A549 treated with RU486 at 1 μM for 4 hours (cell line): ENCODE data around the gene PARD6A. TPM values are rescaled to one million over a fixed set of nuclear protein-coding genes. Genes with fewer than 3 reads are reported as not detected.

Experiments used
- total RNA-seq: library from RNA; stranded (reverse); fragments of 200-300 nt; extraction: Qiagen RNA extraction; gene quantifications from 5 replicates; pipeline ENCODE4 v1.2.3, GENCODE V29; 2022; ENCODE audit warnings: low read depth

PARD6A gene
- total RNA-seq, result 1.2 to 2.1 TPM (median 1.7 TPM) in 5 replicates

GRCh38 chr16:67660564-67661028 lies at the start of gene PARD6A:
PARD6A (plus strand) TSS chr16:67660960; CDS start chr16:67661039, 79 bp downstream.

GRCh38 chr16:67659675-67660563 lies 841 bp upstream of the PARD6A start, which contains the start of gene ACD:
ACD (minus strand) TSS chr16:67660260; CDS start chr16:67660220, 40 bp downstream.

DNA sequence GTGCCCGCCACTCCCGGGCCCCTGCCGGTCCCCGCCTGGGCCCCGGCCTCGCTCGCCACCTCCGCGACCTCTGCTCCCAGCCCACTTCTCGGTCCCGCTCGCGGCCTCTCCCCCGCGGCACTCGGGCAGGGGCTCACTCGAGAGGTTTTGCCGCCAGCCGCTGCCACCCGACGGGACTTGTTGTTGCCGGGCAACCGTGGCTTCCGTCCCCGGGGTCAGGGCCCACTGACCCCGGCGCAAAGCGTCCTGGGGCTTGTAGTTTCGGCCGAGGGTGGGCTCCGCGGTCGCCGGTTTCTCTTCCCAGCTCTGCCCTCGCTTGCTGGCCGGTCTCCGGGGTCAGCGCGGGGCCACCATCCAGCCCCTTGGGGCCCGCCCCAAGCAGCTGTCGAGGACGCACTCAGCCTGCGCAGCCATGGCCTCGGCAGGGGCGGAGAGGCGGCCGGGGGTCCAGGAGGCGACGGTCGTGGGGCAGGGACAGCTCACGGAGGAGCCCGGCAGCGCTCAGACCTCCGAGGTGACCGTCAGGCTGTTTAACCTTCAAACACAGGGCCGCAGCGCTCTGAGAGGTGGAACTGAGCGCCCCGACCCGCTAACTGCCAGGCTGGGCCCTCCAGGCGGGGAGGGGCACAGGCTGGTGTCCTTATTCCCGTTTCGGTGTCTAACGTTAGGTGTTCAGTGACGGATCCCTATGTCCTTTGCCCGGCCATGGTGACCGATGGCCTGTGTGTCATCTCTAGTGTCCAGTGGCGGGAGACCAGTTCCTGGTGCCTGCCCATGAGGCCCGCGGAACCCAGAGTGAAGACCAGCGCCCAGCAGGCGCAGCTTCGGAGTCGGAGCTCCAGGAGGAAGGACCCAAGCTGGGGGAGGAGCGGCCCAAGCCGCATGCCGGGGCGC lies 6.0 kb downstream of the PARD6A start, which contains the start of the genes C16orf86 and ENKD1:
Gene C16orf86 (plus strand): TSS at position 256 of the 894 bp plus-strand sequence. CDS start 157 bp downstream, at position 413.
Gene ENKD1 (minus strand): TSS at position 192 of the 894 bp plus-strand sequence. CDS start 308 bp downstream, outside the sequence.

Other genes with a start within 250 kb of the PARD6A start
- gene ZDHHC1, start 244.5 kb upstream of the PARD6A start, total RNA-seq, result 5.3 to 7.6 TPM (median 6.5 TPM) in 5 replicates
- gene HSD11B2, start 229.8 kb upstream of the PARD6A start, total RNA-seq, result 1.2 to 1.8 TPM (median 1.7 TPM) in 5 replicates
- 96.3 to 122 TPM (median 110 TPM) in 5 replicates for gene ATP6V0D1, start 179.8 kb upstream of the PARD6A start, total RNA-seq
- not detected in 5 replicates for gene AGRP, start 177.4 kb upstream of the PARD6A start, total RNA-seq
- 33.1 to 44.1 TPM (median 37.1 TPM) in 5 replicates for gene RIPOR1, start 132.1 kb upstream of the PARD6A start, total RNA-seq
- 28.6 to 39.1 TPM (median 38.0 TPM) in 5 replicates for gene CTCF, start 98.4 kb upstream of the PARD6A start, total RNA-seq
- gene CARMIL2, start 15.8 kb upstream of the PARD6A start, total RNA-seq, result 1.0 to 2.0 TPM (median 1.7 TPM) in 5 replicates
- 23.8 to 36.1 TPM (median 33.6 TPM) in 5 replicates for gene ACD, start 700 bp upstream of the PARD6A start, total RNA-seq
- gene ENKD1, start 5.8 kb downstream of the PARD6A start, total RNA-seq, result 9.4 to 11.1 TPM (median 10.4 TPM) in 5 replicates
- 0.14 TPM in 1 of 5 replicates, not detected in the others for gene C16orf86, start 5.9 kb downstream of the PARD6A start, total RNA-seq
- gene GFOD2, start 58.4 kb downstream of the PARD6A start, total RNA-seq, result 16.9 to 17.9 TPM (median 17.0 TPM) in 5 replicates
- 8.1 to 9.9 TPM (median 8.8 TPM) in 5 replicates for gene RANBP10, start 145.6 kb downstream of the PARD6A start, total RNA-seq
- gene TSNAXIP1, start 145.9 kb downstream of the PARD6A start, total RNA-seq, result 0.33 to 0.71 TPM (median 0.46 TPM) in 5 replicates
- gene THAP11, start 181.4 kb downstream of the PARD6A start, total RNA-seq, result 27.0 to 43.3 TPM (median 40.3 TPM) in 5 replicates
- 237 to 270 TPM (median 244 TPM) in 5 replicates for gene NUTF2, start 186.0 kb downstream of the PARD6A start, total RNA-seq
- gene CENPT, start 186.7 kb downstream of the PARD6A start, total RNA-seq, result 23.0 to 30.4 TPM (median 28.9 TPM) in 5 replicates
- 50.7 to 67.5 TPM (median 64.8 TPM) in 5 replicates for gene EDC4, start 212.1 kb downstream of the PARD6A start, total RNA-seq
- not detected in 5 replicates for gene NRN1L, start 223.9 kb downstream of the PARD6A start, total RNA-seq
- 10.0 to 16.2 TPM (median 15.6 TPM) in 5 replicates for gene PSKH1, start 232.3 kb downstream of the PARD6A start, total RNA-seq